ENCODE measurements around the gene PLA2G3.

PLA2G3 gene

DNA sequence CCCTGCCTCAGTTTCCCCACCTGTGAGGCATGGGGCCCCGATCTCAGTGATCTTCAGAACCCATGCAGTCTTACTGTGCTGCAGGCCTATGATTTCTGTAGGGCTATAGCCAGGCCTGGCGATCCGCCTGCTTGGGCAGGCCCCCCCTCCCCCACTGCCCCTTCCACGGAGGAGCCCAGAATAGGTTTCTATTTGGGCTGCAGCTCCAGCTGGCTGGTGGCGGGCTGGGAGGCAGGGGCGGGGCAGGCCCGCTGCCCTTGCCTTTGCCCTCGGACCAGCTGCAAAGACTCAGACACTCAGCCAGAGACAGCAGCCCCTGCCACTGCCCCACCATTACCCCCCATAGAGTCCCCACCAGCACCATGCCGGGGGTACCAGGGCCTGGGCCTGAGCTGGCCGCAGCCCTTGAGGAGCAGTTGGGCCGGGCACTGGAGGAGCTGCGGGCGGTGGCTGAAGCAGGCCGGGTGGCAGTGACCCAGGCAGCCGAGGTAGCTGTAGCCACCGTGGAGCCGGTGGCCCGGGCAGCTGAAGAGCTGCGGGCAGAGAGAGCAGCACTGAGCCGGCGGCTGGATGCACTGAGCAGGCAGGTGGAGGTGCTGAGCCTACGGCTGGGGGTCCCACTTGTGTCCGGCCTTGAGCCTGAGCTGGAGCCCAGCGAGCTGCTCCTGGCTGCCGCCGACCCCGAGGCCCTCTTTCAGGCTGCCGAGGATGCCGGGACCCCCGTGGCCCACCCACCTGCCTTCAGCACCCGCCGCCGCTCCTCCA, 47.0 kb downstream of the PLA2G3 start:
- no peak overlapping the region for H3K9ac ChIP-seq (ENCODE audit: low read depth, low read length, poor library complexity, severe bottlenecking)
- H3K36me3 ChIP-seq (ENCODE audit: insufficient read depth, low read length) = peaks cover 65% of the 10 kb centered on the region; the same call in 1 of the 2 replicates
- H3F3A ChIP-seq (ENCODE audit: low read depth) = no peaks in the 10 kb centered on the region
- H4K20me1 ChIP-seq (ENCODE audit: insufficient read depth, low read length, poor library complexity, severe bottlenecking) = no peaks in the 10 kb centered on the region
- no peak overlapping the region for H3K4me2 ChIP-seq (ENCODE audit: low read depth, low read length, poor library complexity, severe bottlenecking)
- H3K4me1 ChIP-seq (ENCODE audit: insufficient read depth, low read length, poor library complexity, severe bottlenecking) = no peaks in the 10 kb centered on the region
- TF ChIP-seq EZH2phosphoT487 (IDR thresholded peaks at IDR 0.05; ENCODE audit: borderline replicate concordance) = no peak
- no peak for TF ChIP-seq CTCF (conservative IDR thresholded peaks at IDR 0.05; ENCODE audit: low read length)
- no peaks in the 10 kb centered on the region for H3K27me3 ChIP-seq (ENCODE audit: insufficient read depth, low read length, poor library complexity, severe bottlenecking)
- H2AFZ ChIP-seq (ENCODE audit: low read length) = no peak overlapping the region
- no peaks in the 10 kb centered on the region for H3K79me2 ChIP-seq (ENCODE audit: insufficient read depth, low read length)
- no peaks in the 10 kb centered on the region for H3K9me2 ChIP-seq (replicated peaks; ENCODE audit: low read depth, low read length)
- no peak overlapping the region for H3K4me3 ChIP-seq (ENCODE audit: low read length, poor library complexity, severe bottlenecking)
- no peaks in the 10 kb centered on the region for H3K9me3 ChIP-seq (ENCODE audit: insufficient read depth, low read depth, low read length)

DNA sequence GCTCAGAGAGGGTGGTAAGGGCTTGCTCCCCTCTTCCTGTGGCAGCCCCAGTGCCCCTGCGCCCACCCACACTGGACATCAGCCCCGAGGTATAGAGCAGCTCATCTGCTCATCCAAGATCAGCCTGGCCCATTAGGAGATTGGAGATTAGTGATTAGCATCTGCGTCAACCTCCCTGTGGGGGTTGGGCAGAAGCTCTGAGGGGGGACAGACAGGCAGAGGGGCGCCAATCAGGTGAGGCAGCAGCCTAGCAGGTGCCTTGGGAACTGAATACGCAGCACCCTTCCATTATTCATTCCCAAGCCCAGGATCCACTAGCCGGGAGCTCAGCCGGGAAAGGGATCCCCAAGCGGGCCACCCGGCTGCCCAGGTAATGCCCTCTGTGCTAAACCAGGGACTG, 48.1 kb downstream of the PLA2G3 start:
- no peaks in the 10 kb centered on the region for H3K9me3 ChIP-seq (ENCODE audit: insufficient read depth, low read depth, low read length)
- no peaks in the 10 kb centered on the region for H3K27me3 ChIP-seq (ENCODE audit: insufficient read depth, low read length, poor library complexity, severe bottlenecking)

GRCh38 chr22:31091106-31091975, 49.0 kb downstream of the PLA2G3 start:
- Histone ChIP-seq H3K36me3 (ENCODE audit: insufficient read depth, low read length) (peaks cover 64% of the 10 kb centered on the region; the same call in 1 of the 2 replicates), H2AFZ (ENCODE audit: low read length) (no peak overlapping the region), H3K9me2 (replicated peaks; ENCODE audit: low read depth, low read length) (no peaks in the 10 kb centered on the region), H3K9ac (ENCODE audit: low read depth, low read length, poor library complexity, severe bottlenecking) (no peak overlapping the region), H3K9me3 (ENCODE audit: insufficient read depth, low read depth, low read length) (no peaks in the 10 kb centered on the region), H3K4me3 (ENCODE audit: low read length, poor library complexity, severe bottlenecking) (no peak overlapping the region), H4K20me1 (ENCODE audit: insufficient read depth, low read length, poor library complexity, severe bottlenecking) (no peaks in the 10 kb centered on the region), H3K4me2 (ENCODE audit: low read depth, low read length, poor library complexity, severe bottlenecking) (no peak overlapping the region), H3K4me1 (ENCODE audit: insufficient read depth, low read length, poor library complexity, severe bottlenecking) (no peaks in the 10 kb centered on the region), H3F3A (ENCODE audit: low read depth) (no peaks in the 10 kb centered on the region), H3K79me2 (ENCODE audit: insufficient read depth, low read length) (peaks cover 5% of the 10 kb centered on the region; the same call in 1 of the 2 replicates), H3K27me3 (ENCODE audit: insufficient read depth, low read length, poor library complexity, severe bottlenecking) (no peaks in the 10 kb centered on the region)
- TF ChIP-seq CTCF (conservative IDR thresholded peaks at IDR 0.05; ENCODE audit: low read length) = no peak
- TF ChIP-seq EZH2phosphoT487 (IDR thresholded peaks at IDR 0.05; ENCODE audit: borderline replicate concordance) = no peak

More for the DNA sequence above, 48.1 kb downstream of the PLA2G3 start:
- H3K4me2 ChIP-seq (ENCODE audit: low read depth, low read length, poor library complexity, severe bottlenecking) = no peak overlapping the region
- H3F3A ChIP-seq (ENCODE audit: low read depth) = no peaks in the 10 kb centered on the region
- H3K79me2 ChIP-seq (ENCODE audit: insufficient read depth, low read length) = no peaks in the 10 kb centered on the region
- H2AFZ ChIP-seq (ENCODE audit: low read length) = no peak overlapping the region
- H4K20me1 ChIP-seq (ENCODE audit: insufficient read depth, low read length, poor library complexity, severe bottlenecking) = no peaks in the 10 kb centered on the region
- H3K9me2 ChIP-seq (replicated peaks; ENCODE audit: low read depth, low read length) = no peaks in the 10 kb centered on the region
- peaks cover 71% of the 10 kb centered on the region; the same call in 1 of the 2 replicates for H3K36me3 ChIP-seq (ENCODE audit: insufficient read depth, low read length)
- H3K4me3 ChIP-seq (ENCODE audit: low read length, poor library complexity, severe bottlenecking) = no peak overlapping the region
- H3K4me1 ChIP-seq (ENCODE audit: insufficient read depth, low read length, poor library complexity, severe bottlenecking) = no peaks in the 10 kb centered on the region
- TF ChIP-seq CTCF (conservative IDR thresholded peaks at IDR 0.05; ENCODE audit: low read length) (no peak), EZH2phosphoT487 (IDR thresholded peaks at IDR 0.05; ENCODE audit: borderline replicate concordance) (no peak)
- no peak overlapping the region for H3K9ac ChIP-seq (ENCODE audit: low read depth, low read length, poor library complexity, severe bottlenecking)
